Activated CD8-positive, alpha-beta T cell treated with anti-CD3 and anti-CD28 coated beads, Interleukin-2, amount 10 ng/mL, durations not matched to agents 7 days and 5 days (primary cell): ENCODE measurements around the gene FSD2. TPM values are rescaled to one million over a fixed set of nuclear protein-coding genes. Genes with fewer than 3 reads are reported as not detected.

ENCODE experiments used
- ATAC-seq: fragments of 150-1000 bp; cut with Tn5 transposase; one replicate; pipeline ENCODE4 v1.10.0; 2021; ENCODE audit warnings: moderate library complexity
- CTCF ChIA-PET: fragments of 350-600 bp; sonication (Branson Sonifier 250); formaldehyde crosslinking; loops from one replicate; lab custom pipeline; 2021; ENCODE audit warnings: antibody characterized with exemption; lab: Charles Lee
- POLR2A ChIA-PET: fragments of 350-600 bp; sonication (Branson Sonifier 250); formaldehyde crosslinking; loops from one replicate; lab custom pipeline; 2021; ENCODE audit warnings: antibody characterized with exemption; lab: Charles Lee
- DNase-seq: peaks from one replicate; pipeline ENCODE4 v3.0.0-alpha.2; 2020
- H3K27ac Mint-ChIP-seq: one replicate; pipeline ENCODE4 v1.8.0; 2021; ENCODE audit warnings: mild to moderate bottlenecking, mixed read lengths
- H3K27me3 Mint-ChIP-seq: one replicate; pipeline ENCODE4 v1.8.0; 2021; ENCODE audit warnings: low read depth, mixed read lengths
- H3K36me3 Mint-ChIP-seq: one replicate; pipeline ENCODE4 v1.8.0; 2021; ENCODE audit warnings: low read depth, mixed read lengths
- H3K4me1 Mint-ChIP-seq: one replicate; pipeline ENCODE4 v1.8.0; 2021; ENCODE audit warnings: low read depth, mixed read lengths
- H3K4me3 Mint-ChIP-seq: one replicate; pipeline ENCODE4 v1.8.0; 2021; ENCODE audit warnings: mild to moderate bottlenecking, mixed read lengths
- H3K9me3 Mint-ChIP-seq: one replicate; pipeline ENCODE4 v1.8.0; 2022; ENCODE audit warnings: mixed read lengths; ENCODE audit not compliant: insufficient read depth
- total RNA-seq, 2 experiments: library from RNA; stranded (reverse); gene quantifications; one replicate each; pipeline ENCODE4 v1.2.3, GENCODE V29; 2021

Gene FSD2
- total RNA-seq, 2 experiments from 2014 or later, result not detected

DNA sequence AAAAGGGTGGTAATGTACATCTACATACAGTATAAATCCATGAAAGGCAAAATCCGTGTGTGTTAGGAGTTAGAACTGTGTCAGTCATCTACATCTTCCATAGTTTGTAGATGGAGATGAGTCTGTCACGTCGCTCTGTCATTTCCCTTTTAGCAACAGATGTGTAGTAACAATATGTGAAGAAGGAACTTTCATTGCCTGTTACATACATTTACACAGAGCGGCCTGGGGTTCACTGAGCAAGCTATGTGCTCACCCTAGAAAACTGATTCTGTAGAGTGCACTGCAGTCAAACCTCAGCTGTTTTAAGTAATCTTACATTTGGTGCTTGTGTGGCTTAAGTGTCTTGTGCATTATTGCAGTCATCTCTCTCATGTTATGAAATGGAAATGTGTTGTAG lies 54.6 kb downstream of the FSD2 start:
- ATAC-seq (no peak), DNase-seq (no peak)
- H3K36me3 Mint-ChIP-seq, result peaks cover 40% of the 10 kb centered on the region
- peaks cover 38% of the 10 kb centered on the region for H3K4me1 Mint-ChIP-seq
- H3K27ac Mint-ChIP-seq, result peak overlapping the region; percentile 96
- POLR2A ChIA-PET, result interaction anchor here (0.7 to 2.8 kb wide), 8 partner anchors 17 to 260 kb away, joined by 3 to 44 read pairs (median 4); partner anchors contain the start of genes C15orf40, RPS17 and WHAMM
- no peaks in the 10 kb centered on the region for H3K9me3 Mint-ChIP-seq
- H3K27me3 Mint-ChIP-seq, result no peaks in the 10 kb centered on the region
- CTCF ChIA-PET, result interaction anchor here (0.6 to 2.3 kb wide), 9 partner anchors 17 to 260 kb away, joined by 3 to 18 read pairs (median 7); partner anchors contain the start of genes C15orf40, RPS17 and WHAMM
- H3K4me3 Mint-ChIP-seq, result peak overlapping the region; percentile 96

DNA sequence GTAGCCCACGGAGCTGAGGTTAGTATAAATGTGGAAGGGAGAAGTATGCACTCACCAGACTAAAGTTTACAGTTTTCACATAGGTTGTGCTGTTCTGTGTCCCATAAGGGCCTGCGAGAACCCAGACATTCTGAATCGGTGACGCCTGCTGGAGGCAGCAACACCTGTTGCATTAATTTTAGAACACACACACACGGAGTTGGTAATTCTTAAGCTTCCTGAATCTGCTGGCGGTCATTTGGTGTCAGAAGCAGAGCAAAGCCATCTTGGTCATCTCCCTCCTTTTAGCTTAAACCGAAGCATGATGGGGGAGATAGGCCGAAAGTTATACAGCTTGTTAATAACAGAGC lies 55.1 kb downstream of the FSD2 start:
- Mint-ChIP-seq H3K9me3 (no peaks in the 10 kb centered on the region), H3K27ac (peak overlapping the region; percentile 96), H3K4me1 (peaks cover 36% of the 10 kb centered on the region), H3K36me3 (peaks cover 35% of the 10 kb centered on the region), H3K4me3 (peak overlapping the region; percentile 96), H3K27me3 (no peaks in the 10 kb centered on the region)
- ChIA-PET CTCF (interaction anchor here (0.6 to 2.3 kb wide), 11 partner anchors 10 to 261 kb away, joined by 3 to 18 read pairs (median 6); partner anchors contain the start of genes C15orf40, RPS17 and WHAMM), POLR2A (interaction anchor here (0.7 to 2.8 kb wide), 10 partner anchors 18 to 260 kb away, joined by 3 to 44 read pairs (median 3); partner anchors contain the start of genes C15orf40, CPEB1, RPS17 and WHAMM)
- ATAC-seq (peak; percentile 48), DNase-seq (peak; percentile 46)

DNA sequence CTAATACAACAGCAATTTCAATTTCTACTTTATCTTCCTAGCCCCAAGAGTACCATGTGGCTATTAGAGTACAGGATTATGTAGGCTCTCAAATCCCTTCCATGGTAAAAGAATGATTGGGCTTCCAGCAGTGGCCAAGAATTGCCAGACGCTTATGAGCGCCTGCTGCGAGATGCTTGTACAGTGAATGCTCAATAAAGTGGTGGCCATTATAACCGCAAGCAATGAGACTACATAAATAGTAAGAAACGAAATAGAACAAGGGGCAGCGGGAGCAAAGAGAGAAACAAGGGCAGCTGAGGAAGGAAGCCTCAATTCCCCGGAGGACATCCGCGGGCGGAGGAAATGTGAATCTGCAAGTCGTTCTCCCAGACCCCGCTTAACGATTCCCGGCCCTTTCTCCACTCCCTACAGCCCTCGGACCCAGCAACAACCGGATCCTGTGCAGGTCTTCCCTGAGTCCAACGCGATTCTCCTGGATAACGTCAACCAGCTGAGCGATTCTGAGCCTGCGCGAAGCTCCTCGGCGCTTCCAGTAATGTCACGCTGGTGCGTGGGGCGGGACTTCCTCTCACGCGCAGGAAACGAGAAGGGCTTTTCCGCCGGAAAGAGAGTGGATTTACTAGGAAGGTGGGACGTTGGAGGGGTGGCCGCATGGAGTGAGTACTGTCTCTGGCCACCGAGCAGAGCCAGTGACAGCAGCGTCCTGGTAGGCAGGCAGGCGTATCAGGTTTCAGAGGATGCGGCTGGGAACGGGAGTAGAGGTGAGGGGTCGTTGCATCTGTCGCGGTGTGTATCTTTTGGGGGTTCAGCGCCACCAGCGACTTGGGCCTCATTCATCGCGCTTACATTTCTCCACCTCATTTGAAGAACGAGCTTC lies 55.7 kb downstream of the FSD2 start:
- DNase-seq, result peak; percentile 90
- peaks cover 34% of the 10 kb centered on the region for H3K4me1 Mint-ChIP-seq
- H3K9me3 Mint-ChIP-seq, result no peaks in the 10 kb centered on the region
- H3K27ac Mint-ChIP-seq, result peak overlapping the region; percentile 96
- POLR2A ChIA-PET, result interaction anchor here (0.6 to 2.8 kb wide), 14 partner anchors 8 to 261 kb away, joined by 3 to 44 read pairs (median 3); partner anchors contain the start of genes AP3B2, C15orf40, CPEB1 and RAMAC
- H3K27me3 Mint-ChIP-seq, result no peaks in the 10 kb centered on the region
- peaks cover 30% of the 10 kb centered on the region for H3K36me3 Mint-ChIP-seq
- ATAC-seq, result peak; percentile 97
- peak overlapping the region; percentile 96 for H3K4me3 Mint-ChIP-seq
- CTCF ChIA-PET, result interaction anchor here (0.8 to 2.3 kb wide), 12 partner anchors 9 to 261 kb away, joined by 3 to 18 read pairs (median 6); partner anchors contain the start of genes C15orf40, RPS17 and WHAMM

DNA sequence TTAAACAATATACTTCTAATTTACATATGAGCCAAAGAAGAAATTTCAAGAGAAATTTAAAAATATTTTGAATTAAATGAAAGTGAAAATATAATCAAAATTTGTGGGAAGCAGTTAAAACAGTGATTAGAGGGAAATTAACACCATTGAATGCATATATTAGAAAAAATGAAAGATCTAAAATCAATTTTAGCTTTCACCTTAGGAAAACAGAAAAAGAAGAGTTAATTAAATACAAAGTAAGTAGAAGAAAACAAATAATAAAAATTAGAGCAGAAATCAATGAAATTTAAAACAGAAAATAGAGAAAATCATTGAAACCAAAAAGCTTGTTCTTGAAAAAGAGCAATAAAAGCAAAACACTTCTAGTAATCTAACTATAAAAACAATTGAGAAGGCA lies 57.6 kb downstream of the FSD2 start:
- CTCF ChIA-PET, result no interaction called here

DNA sequence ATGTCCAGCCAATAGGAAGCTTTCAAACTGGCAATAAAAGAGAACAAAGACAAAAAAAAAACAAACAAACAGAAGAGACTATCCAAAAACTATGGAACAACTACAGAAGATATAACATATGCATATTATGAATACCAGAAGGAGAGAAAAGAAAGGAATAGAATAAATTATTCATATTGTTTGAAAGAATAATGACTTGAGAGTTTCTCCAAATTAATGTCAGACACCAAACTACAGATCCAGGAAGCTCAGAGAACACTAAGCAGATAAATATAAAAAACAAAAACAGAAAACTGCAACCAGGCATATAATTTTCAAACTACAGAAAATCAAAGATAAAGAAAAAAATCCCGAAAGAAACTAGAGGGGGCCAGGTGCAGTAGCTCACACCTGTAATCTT lies 62.1 kb downstream of the FSD2 start:
- no peak overlapping the region for H3K27ac Mint-ChIP-seq
- no peak for DNase-seq
- CTCF ChIA-PET, result no interaction called here
- no peak for ATAC-seq
- H3K36me3 Mint-ChIP-seq, result no peaks in the 10 kb centered on the region
- peaks cover 5% of the 10 kb centered on the region for H3K4me1 Mint-ChIP-seq
- H3K27me3 Mint-ChIP-seq, result no peaks in the 10 kb centered on the region
- no peaks in the 10 kb centered on the region for H3K9me3 Mint-ChIP-seq
- H3K4me3 Mint-ChIP-seq, result no peak overlapping the region
- POLR2A ChIA-PET, result no interaction called here

More for the DNA sequence above, 57.6 kb downstream of the FSD2 start:
- Mint-ChIP-seq H3K9me3 (no peaks in the 10 kb centered on the region), H3K27me3 (no peaks in the 10 kb centered on the region), H3K4me1 (peaks cover 29% of the 10 kb centered on the region), H3K36me3 (peaks cover 20% of the 10 kb centered on the region), H3K27ac (no peak overlapping the region), H3K4me3 (no peak overlapping the region)
- DNase-seq (no peak), ATAC-seq (no peak)
- POLR2A ChIA-PET, result interaction anchor here (1.2 kb wide), 1 partner anchor 208 kb away, joined by 4 read pairs; the partner anchor contains the start of gene RPS17

DNA sequence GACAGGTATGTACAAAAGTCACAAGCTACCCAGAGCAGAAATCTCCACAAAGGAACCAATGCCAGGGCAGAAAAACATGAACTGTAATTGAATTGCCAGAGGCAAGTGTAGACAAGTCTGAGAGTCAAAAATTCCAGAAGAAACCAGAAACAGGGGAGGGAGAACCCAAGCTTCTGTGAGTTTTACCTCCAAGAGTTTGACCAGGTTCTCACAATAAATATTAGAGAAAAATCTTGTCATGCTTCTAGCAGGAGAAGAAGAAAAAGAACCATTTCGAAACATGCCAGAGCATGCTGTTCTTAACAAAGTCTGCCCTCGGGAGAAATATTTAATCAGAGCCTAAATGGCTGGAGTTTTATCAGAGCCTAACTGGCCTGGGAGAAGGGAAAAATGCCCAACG lies 63.7 kb downstream of the FSD2 start:
- no peak for DNase-seq
- Mint-ChIP-seq H3K27me3 (no peaks in the 10 kb centered on the region), H3K27ac (no peak overlapping the region), H3K4me3 (no peak overlapping the region), H3K36me3 (peaks cover 3% of the 10 kb centered on the region), H3K4me1 (no peaks in the 10 kb centered on the region), H3K9me3 (no peaks in the 10 kb centered on the region)
- ChIA-PET POLR2A (interaction anchor here (1.2 kb wide), 1 partner anchor 8 kb away, joined by 3 read pairs; no protein-coding TSS in a partner anchor), CTCF (no interaction called here)
- ATAC-seq, result no peak

DNA sequence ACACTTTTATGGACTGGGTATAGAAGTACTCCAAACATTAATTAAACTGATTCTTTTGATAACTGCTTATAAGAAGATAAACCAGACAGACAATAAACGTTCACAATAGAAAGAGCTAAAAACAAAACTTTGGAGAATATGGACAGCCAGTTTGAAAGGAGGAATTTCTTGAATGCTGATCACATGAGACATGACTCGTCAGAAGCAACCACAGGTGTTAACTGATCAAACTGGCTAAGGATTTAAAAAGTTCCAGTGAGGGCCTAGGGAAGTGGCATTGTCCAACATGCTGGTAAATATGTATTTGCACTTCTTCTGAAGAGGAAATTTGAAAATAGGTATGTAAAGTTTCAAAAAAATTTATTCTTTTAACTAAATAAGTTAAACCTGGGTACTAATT lies 66.8 kb downstream of the FSD2 start:
- Mint-ChIP-seq H3K4me3 (no peak overlapping the region), H3K36me3 (peaks cover 10% of the 10 kb centered on the region), H3K4me1 (no peaks in the 10 kb centered on the region), H3K27me3 (no peaks in the 10 kb centered on the region), H3K27ac (no peak overlapping the region), H3K9me3 (no peaks in the 10 kb centered on the region)
- ATAC-seq, result no peak
- ChIA-PET CTCF (no interaction called here), POLR2A (no interaction called here)
- DNase-seq, result no peak

DNA sequence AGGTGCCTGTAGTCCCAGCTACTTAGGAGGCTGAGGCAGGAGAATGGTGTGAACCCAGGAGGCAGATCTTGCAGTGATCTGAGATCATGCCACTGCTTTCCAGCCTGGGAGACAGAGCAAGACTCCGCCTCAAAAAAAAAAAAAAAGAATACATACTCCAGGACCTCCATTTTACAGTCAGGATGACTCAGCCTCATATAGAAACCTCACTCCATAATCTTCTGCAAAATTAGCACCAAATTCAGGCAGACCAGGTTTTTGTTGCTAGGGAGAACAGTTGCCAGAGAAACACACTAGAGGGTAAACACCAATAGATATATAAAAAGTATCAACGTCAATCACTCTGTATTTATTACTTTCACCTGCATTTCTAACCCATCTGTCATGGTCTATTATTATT lies 67.9 kb downstream of the FSD2 start:
- POLR2A ChIA-PET, result no interaction called here
- Mint-ChIP-seq H3K4me1 (no peaks in the 10 kb centered on the region), H3K4me3 (no peak overlapping the region), H3K9me3 (no peaks in the 10 kb centered on the region), H3K27ac (no peak overlapping the region), H3K27me3 (no peaks in the 10 kb centered on the region), H3K36me3 (peaks cover 14% of the 10 kb centered on the region)
- ATAC-seq, result no peak
- CTCF ChIA-PET, result no interaction called here
- no peak for DNase-seq

DNA sequence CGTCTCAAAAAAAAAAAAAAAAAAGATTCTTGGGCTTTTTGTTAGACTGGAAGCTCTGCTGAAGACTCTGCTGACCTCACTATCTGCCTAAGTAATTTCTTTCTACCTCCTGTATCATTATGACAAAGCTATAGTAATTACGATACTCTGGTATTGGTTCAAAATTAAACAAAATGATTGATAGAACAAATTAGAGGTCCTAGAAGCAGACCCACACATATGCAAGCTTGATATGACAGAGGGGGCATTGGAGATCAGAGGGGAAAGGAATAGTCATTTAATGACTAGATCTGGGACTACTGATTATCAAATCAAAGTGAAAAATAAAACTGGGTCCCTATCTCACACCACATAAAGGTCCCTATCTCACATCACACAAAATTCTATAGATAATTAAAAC lies 74.3 kb downstream of the FSD2 start:
- ChIA-PET CTCF (no interaction called here), POLR2A (no interaction called here)
- ATAC-seq, result no peak
- Mint-ChIP-seq H3K27ac (no peak overlapping the region), H3K27me3 (no peaks in the 10 kb centered on the region), H3K36me3 (peaks cover 15% of the 10 kb centered on the region), H3K9me3 (no peaks in the 10 kb centered on the region), H3K4me1 (no peaks in the 10 kb centered on the region), H3K4me3 (no peak overlapping the region)
- no peak for DNase-seq

DNA sequence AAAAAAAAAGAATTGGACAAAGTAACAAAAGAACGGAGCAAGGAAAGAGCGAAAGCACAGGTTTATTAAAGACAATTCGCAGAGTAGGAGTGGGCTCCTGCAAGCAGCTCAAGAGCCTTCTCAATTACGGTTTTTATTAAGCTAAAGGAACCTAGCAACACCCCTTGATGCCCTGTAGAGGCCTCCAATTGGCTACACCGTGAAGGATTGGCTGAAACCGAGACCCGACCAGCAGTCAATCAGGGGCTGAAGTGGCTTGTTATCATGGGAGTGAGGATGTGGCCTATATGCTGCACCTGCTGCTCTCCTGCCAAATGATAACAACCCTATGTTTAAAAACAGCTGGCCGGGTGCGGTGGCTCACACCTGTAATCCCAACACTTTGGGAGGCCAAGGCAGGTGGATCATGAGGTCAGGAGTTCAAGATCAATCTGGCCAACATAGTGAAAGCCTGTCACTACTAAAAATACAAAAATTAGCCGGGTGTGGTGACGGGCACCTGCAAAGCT lies 75.8 kb downstream of the FSD2 start:
- H3K27me3 Mint-ChIP-seq, result no peaks in the 10 kb centered on the region
- H3K27ac Mint-ChIP-seq, result no peak overlapping the region
- POLR2A ChIA-PET, result interaction anchor here (0.5 kb wide), 1 partner anchor 23 kb away, joined by 4 read pairs; no protein-coding TSS in a partner anchor
- no peak for DNase-seq
- no peaks in the 10 kb centered on the region for H3K9me3 Mint-ChIP-seq
- H3K36me3 Mint-ChIP-seq, result peaks cover 10% of the 10 kb centered on the region
- no peaks in the 10 kb centered on the region for H3K4me1 Mint-ChIP-seq
- CTCF ChIA-PET, result interaction anchor here (0.6 kb wide), 1 partner anchor 92 kb away, joined by 3 read pairs; no protein-coding TSS in a partner anchor
- no peak overlapping the region for H3K4me3 Mint-ChIP-seq
- no peak for ATAC-seq

DNA sequence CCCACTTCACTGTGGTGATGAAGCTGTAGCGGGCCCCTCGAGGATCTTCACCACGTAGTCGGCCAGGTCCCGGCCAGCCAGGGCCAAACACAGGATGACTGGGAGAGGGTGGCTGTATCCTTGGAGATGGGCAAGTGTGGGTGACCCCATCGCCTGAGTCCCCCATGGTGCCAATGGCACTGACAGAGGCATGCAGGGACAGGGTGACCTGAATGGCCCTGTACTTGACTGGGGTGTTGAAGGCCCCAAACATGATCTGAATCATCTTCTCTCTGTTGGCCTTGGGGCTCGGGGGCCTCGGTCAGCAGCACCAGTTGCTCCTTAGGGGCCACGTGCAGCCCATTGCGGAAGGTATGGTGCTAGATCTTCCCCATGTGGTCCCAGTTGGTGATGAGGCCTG lies 79.1 kb downstream of the FSD2 start:
- H3K27me3 Mint-ChIP-seq, result no peaks in the 10 kb centered on the region

More for the DNA sequence above, 79.1 kb downstream of the FSD2 start:
- ATAC-seq, result no peak
- H3K36me3 Mint-ChIP-seq, result no peaks in the 10 kb centered on the region
- H3K9me3 Mint-ChIP-seq, result no peaks in the 10 kb centered on the region
- ChIA-PET POLR2A (no interaction called here), CTCF (no interaction called here)
- DNase-seq, result no peak
- H3K27ac Mint-ChIP-seq, result no peak overlapping the region
- no peaks in the 10 kb centered on the region for H3K4me1 Mint-ChIP-seq
- no peak overlapping the region for H3K4me3 Mint-ChIP-seq
